Measurements from ENCODE around the gene ATP8A1.

The ATP8A1 gene

DNA sequence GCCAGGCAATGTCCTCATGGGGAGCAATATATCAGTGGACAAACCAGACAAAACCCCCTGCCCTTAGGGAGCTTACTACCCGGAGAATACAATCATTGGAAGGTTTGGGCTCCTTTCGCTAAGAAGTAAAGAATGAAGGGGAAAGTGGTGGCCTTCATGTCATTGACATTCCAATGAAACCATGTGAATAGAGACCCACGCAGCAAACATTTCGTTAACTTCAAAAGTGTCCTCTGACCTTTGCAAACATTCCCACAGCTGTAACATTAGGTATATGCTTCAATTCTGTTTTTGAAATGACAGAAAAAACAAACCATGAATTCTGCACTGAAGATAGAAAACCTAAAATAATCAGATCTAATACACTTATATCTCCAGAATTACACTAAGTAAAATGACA lies 7.0 kb downstream of the ATP8A1 start:
- DNase-seq (ENCODE audit: low read depth), result no peak

DNA sequence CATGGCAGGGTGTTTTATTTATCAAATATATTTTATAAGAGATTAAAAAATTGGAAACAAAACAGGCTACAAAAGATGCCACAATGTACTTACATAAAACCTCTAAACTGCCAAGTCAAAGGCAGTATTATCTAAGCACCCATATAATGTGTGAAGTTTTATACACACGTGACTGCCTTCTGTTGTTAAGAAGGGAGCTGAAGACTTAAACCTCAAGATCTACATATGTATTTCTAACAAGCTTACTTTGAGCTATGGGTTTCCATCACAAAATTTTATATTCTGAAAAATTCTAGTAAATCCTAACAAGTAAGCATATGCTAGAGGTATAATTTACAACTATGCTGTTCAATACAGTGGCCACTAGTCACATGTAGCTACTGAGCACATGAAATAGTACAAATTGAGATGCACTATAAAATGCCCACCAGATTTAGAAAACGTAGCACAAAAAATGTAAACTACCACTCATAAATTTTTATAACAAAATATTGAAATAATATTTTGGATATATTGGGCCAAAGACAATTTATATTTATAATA lies 9.8 kb downstream of the ATP8A1 start:
- no peak for DNase-seq (ENCODE audit: low read depth)

DNA sequence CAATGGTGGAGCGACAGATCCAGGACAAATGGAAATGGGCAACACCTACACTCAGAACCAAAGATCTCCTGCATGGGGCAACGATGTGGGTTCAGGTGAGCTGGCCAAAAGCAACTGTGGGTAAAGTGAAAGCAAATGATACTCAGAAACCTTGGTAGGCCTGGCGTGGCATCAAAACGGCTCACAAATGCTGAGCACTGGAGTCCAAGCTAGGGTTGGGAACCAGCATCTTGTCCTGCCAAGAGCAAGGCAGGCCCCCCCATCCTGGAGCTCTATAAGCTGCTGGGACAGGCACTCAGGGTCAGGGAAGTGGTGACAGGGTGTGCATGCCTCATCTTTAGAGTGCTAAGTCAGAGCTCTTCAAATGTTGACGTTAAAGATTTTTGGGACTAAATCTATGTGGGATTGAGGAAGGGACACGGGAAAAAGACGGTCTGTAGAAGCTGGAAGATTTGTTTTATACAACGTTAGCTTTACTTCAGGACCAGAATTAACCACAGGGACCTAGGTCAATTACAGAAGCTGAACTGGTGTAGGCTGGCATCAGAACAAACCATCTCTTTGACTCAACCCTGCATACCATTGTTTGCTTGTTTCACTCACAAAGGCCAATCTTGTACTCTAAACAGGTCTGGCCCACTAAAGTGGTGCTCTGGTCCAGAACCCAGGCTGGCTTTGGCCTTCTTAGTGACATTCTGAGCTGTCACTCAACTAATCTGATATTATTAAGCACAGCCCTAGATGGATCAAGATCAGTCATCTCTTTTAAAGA lies 10.7 kb downstream of the ATP8A1 start:
- DNase-seq (ENCODE audit: low read depth), result no peak

DNA sequence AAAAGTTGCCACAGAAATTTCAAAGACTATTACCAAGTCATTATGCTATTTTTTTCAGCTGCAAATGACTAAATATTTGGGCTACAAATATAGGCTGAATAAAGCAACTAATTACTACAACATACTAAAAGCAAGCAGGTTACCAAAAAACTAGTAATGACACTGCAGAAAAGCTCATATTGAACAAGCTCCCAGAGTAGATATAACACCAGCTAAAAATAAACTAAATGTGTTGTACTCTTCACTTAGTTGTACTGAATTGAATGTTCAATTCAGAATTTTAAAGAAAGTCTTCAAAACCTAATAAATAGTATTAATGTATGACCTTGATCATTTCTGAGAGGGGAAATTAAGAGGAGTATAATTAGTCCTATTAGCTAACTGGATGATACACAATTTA lies 12.0 kb downstream of the ATP8A1 start:
- no peak for DNase-seq (ENCODE audit: low read depth)

DNA sequence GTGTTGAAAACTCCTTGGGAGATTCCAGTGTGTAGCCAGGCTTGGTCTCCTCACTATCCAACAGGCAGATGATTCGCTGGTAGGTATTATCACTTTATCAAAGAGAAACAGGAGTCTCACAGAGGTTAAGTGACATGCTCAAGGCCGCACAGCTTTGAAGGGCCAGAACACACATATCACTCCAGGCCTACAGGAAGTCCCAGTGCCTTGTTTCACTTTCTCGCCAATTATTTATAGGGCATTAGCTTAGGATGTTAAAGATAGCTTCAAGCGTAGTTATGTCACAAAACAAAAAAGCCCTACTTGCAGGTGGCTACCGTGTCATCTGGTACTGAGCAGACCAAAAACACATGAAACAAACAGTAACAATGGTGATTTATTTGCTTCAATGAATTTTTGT lies 13.2 kb downstream of the ATP8A1 start:
- no peak for DNase-seq (ENCODE audit: low read depth)

DNA sequence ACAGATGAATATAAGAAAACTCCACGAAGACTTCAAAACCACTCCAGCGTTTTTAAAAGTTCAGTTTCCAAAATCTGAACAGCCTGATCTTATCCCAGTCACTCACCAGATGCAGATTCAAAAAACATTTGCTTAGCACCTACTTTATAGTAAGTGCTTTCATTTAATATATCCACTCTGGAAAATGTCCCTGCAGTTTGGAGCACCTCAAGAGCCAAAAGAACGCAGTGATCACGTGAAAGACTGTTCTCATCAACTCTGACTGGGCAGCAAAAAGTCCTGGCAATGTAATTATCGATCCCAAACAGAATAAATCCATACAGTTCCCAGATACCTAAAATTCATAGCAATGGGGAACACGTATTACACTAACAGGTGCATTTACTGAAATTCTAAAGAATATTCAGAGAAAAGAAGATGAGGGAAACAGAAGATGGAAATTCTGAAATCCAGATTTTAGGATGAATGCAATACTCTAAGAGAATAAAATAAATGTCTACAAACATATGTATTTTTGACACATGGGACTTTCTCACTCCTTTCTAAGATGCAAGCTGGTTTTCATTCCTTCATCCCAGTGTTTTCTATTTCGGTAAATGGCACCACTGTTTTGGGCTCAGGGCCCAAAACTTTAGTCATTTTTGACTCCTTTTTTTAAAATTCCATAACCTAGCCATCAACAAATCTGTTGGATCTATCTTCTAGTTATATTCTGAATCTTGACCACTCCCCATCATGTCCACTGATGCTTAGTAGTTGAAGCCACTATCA lies 13.9 kb downstream of the ATP8A1 start:
- DNase-seq (ENCODE audit: low read depth), result no peak

DNA sequence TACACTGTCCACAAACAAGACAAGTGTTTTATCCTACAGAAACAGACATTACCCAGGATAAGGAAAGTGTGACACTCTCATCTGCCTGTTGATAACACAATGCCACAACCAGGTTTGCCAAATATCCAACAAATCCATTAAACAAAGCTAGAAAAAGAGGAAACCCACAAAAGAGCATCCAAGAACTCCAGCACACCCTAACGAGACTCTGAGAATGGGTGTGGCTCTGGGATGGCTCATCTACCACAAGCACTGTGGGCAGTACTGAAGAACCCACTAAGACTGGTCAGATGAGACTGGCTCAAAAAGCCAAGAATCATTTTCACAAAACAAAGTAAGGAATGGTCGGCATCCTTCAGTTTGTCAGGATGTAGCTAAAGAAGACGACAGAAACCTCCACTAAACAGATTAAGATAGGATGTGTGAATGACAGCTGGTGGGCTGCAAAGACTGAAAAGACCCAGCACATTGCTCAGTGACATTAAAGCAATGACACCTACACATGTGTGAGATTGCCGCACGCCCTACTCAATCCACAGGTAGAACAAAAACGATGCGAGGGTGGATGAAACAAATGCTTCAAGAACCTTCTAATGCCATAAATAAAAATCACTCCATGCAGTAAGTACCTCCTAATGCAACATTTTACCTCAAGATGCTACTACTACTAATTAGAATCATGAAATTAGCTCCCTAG lies 14.7 kb downstream of the ATP8A1 start:
- no peak for DNase-seq (ENCODE audit: low read depth)

DNA sequence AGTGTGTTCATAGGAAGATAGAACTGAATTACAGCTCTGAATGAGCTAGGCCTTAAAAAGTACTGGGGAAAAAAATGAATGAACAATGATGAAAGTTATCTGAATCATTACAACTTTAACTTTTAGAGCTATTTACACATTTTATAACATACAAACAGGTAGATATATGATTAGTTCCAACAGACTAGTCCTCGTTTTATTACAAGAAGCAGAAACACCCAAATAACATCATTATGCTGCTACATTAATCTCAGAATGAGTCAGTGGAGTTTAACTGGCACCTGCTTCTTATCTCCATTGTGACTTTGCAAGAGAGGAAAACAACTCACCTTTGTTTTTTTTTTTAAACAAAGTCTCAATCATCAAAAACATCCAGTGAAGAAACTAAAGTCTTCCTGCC lies 15.2 kb downstream of the ATP8A1 start:
- DNase-seq (ENCODE audit: low read depth), result no peak

DNA sequence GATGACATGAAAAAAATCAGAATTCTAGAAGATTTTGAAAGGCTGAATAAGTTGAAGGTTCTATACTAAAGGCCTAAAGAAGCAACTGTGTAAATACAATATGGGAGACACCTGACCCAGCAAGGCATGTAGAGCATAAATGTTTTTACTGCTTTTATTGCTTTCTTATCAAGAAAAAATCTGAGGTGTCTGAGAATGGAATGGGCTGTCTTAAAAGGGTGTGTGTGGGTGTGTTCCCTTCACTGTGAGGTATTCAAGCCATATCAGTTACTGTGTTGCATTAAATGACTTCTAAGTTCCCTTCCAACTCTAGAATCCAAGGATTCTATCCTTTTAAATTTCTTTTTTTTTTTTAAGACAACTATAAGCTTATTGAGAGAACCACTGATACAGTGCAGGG lies 15.7 kb downstream of the ATP8A1 start:
- DNase-seq (ENCODE audit: low read depth), result no peak

DNA sequence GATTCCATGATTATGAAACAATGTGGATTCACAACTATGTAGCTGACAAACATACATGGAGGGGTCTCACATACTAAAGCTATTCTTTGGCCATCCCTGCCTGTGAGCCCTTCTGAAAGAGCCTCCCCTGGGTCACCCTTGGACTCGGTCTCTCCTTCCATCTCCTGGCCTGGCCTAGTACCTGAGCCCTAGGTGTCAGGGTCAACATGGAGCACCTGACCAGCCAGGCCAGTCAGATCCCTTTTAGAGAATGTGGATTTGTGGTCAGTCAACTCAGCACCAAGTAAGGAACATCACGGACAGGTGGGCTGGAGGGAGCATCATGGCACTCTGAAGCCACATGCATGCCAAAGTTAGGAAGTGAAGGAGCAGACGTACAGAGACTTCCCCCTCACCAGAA lies 16.3 kb downstream of the ATP8A1 start:
- DNase-seq (ENCODE audit: low read depth), result no peak

DNA sequence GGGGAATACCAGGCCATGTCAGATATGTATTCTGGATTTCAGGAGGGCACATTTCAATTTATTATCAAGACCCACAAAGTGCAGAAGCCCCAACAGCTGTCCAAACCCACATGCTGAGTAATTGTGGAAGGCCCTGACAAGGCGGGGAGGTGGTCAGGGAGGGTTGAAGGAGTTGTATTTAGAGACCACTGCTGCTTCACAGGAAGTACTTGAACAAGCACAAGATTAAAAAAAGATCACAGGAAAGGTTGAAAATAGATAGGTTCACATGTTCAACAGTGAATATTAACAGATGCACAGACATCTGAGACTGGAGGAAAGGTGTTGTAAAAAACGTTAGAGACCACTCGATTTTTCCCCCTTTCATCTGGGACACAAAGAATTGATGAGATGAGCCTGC lies 17.9 kb downstream of the ATP8A1 start:
- no peak for DNase-seq (ENCODE audit: low read depth)

DNA sequence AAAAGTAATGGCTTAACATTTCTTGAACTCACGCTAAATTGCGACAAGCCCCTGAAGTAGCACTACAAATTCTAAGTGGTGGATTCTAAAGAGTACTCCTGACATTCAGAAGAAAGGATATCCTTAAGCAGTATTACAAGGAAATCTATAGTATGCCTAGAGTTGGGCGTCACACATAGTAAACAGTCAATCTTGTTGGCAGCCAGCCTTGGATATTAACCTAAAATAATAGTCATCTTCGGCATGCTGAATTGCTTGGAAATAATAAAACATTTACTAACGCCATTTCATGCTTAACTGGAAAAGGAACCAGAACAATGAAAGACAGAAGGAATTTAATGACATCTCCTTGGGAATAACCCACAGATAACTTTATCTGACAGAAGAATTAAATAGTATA lies 18.6 kb downstream of the ATP8A1 start:
- DNase-seq (ENCODE audit: low read depth), result no peak

DNA sequence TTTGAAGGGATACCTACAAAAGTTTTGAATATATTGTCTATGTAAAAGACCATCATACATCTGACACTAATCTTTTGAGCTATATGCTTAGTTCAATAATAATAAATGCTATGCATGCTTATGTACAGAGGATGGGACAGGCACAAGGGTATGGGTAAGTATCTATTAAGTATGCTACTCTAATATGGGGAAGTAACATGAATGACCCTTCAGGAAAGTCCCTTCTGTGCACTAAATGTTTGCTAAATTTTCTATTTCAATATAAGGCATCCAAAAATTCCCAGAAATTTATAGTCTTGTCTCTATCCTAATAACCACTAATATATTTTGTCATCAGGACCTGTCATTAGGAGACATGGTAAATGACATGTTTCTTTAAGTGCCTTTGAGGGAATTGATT lies 19.0 kb downstream of the ATP8A1 start:
- DNase-seq (ENCODE audit: low read depth), result no peak

DNA sequence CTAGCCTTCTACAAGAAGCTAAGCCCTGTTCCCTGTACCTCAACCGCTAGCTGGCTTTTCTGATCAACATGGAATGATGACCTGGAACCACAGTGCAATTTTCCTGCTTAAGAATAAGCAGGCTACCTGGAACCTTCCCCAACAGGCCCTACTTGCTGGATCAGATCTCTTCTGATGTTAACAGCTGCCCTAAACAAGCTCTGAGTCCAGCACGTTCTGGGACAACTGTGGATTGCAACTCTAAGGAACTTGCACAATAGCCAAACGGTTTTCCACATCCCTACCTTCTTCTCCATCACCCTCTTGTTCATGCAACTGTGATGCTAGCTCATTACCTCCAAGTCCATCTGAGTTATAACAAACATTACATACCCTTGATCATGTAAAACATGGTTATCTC lies 19.8 kb downstream of the ATP8A1 start:
- no peak for DNase-seq (ENCODE audit: low read depth)

DNA sequence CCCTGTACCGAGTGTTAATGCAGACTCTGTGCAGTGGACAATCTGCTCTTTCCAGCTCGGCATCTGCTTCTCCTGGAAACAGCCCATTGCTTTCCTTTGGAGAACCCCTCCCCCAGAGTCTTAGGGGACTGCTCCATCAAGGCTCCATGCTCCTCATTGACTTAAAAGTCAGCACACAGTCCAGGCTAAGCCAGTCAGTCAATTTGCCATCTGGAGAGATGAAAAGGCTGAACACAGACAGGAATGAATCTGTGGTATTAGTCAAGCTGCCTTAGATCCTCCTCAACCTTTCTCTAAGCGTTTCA lies 20.3 kb downstream of the ATP8A1 start:
- DNase-seq (ENCODE audit: low read depth), result no peak

DNA sequence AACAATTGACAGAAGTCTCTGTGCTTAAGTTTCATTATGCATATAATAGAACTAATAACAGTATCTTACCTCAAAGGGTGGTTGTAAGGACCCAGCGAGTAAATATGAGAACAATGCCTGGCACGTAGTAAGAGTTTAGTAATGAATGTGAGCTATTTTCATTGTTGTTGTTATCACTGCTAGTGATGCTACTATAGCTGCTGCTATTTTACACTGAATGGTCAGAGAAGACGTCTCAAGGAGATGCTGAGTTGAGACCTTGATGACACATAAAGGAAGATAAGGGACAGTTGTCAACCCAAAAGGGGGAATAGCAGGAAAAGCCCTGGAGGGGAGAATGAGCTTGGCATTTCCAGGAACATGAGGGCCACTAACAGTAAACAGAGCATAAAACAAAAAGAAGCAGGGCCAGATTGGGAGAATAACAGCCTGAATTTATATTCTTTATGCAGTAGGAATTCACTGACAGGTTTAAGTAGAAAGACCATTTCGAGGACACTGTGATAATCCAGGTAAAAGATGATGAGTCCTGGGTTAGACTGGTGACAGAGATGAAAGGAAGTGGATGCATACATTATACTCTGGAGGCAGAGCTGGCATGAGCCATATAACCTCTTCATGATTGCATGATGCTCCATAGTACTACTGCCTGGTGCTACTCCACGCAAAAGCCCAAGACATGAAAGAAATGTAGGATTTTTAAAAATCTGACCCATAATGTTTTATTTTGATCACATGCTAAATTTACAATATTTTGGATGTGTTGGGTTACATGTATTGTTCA lies 23.1 kb downstream of the ATP8A1 start:
- DNase-seq (ENCODE audit: low read depth), result no peak

DNA sequence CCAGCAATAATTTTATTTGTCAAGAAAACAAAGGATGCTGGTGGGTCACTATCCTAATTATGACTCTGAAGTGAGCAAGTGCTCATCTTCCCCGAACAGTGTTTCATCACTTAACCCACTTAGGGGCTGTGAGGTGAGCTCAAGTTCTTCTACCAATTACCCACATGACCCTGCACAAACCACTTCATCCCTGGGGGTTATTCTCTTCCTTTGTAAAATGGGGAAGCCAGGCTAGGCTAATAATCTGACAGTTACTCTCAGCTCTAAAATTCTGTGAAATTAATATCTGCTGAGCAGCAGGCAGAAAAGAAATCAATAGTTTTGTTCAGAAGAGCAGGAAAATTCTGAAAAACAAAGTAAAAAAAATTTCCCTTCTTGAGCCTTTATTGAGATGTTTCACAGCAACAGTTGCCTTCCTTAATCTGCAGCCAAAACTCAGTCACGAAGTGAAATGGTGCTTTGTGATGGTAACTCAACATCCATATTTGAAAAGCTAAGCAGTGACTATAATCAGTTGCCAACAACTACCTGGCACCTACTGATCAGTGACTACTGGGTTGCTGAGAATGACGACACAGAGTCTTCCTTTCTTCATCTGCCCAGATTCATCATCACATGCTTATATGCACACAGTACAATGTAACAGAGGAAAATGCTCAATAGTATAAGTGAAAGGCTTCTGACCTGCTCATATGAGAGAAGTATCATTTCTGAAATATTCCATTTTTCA lies 24.1 kb downstream of the ATP8A1 start:
- no peak for DNase-seq (ENCODE audit: low read depth)

DNA sequence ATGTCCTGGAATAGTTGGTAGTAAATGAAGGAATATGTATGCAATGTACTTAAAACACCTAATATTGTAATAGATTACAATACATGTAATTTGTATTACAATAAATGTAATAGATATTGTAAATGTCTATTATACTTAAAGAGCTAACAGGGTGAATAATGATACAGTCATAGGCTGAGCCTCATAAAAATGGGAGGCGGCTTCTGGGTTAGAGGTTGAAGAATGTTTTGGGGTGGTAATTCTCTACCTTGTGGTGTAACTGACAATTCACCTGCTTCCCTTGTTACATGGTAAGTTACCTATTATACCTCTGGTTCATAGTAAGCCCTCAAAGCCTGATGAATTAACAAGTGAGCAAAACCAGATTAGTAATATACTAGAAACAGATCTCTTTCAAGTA lies 26.0 kb downstream of the ATP8A1 start:
- no peak for DNase-seq (ENCODE audit: low read depth)

DNA sequence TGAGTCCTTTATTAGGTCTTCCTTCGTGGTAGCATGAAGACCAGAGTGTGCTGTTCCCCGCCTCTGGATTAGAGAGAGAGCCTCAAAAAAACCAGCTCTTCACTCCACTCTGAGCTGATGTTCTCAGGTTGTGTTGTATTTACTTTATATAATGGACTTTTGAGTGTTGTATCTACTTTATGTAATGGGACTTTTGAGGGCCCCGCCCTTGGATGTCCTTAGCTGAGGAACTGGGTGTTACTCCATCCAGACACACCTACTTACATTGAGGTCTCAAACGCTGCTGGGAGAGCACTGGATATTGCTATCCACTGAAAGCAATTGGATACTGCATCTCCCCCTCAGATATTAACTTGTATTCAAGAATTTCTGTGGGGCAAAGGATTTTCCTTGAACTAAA lies 28.2 kb downstream of the ATP8A1 start:
- no peak for DNase-seq (ENCODE audit: low read depth)

DNA sequence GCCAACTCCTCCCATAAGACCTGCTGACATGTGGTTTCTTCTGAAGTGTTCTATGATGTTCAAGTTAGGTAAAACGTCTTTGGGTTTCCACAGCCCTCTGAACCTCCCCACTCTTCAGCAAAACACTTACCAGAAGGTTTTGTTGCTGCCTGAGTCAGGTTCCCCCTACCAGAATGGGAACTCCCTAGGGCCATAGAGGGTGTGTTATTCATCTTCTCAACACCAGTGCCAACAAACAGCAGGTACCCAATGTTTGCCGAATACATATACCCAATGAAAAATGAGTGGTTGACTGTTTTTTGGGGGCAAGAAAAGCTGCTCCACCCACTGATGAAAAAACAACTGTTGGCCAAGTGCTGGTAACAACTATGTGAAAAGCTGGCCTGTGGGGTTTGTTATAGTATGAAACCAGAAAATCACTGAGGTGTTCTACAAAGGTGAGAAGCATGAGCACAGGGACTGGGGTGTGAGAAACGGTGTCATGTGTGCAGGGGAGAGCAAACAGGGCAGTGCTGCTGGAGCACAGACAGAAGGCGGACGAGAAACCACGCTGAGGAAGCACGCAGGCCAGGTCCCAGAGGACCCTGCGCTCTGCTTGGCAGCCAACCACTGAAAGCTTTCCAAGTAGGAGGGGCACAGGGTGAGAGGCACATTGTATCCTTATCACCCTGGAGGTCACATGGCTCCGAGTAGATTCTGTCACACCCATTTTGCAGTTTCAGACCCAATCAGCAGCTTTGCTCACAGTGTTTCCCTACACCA lies 28.8 kb downstream of the ATP8A1 start:
- DNase-seq (ENCODE audit: low read depth), result no peak

DNA sequence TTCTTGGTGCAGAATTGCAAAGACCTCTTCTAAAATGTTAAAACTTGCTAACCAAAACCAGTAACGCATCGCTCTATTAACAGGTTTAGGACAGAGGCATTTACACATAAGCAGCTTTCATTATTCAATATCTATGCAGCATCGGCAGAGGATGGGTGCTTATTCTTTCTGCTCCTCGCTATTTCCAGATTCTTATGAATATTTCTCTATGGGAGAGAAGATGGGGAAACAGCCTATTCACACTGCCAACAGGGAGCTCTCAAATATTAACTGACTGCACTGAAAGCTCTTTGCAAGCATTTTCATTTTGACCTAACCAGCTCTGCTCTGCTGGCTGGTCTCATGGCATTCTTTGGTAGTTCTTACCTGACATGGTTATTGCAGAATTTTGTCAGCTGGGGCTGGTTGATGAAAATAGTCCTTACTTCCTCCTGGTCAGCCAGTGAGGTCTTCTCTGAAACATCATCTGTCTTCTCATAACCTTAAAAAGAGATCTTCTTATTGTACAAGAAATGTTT lies 30.2 kb downstream of the ATP8A1 start:
- no peak for DNase-seq (ENCODE audit: low read depth)
